ENCODE data around the gene FBXO11.

Gene FBXO11

GRCh38 chr2:47843407-47843806, 62.9 kb downstream of the FBXO11 start:
- CTCF ChIA-PET = interaction anchor here (0.7 to 0.8 kb wide), 3 partner anchors 38 to 377 kb away, joined by 3 to 4 read pairs (median 4); no protein-coding TSS in a partner anchor
- POLR2A ChIA-PET = interaction anchor here (1.6 kb wide), 1 partner anchor 60 kb away, joined by 7 read pairs; the partner anchor contains the start of gene MSH6

More at GRCh38 chr2:47843407-47843806, 62.9 kb downstream of the FBXO11 start:
- Histone ChIP-seq H3K36me3 (ENCODE audit: control insufficient read depth in 2 of 2, insufficient read depth in 1 of 2, low read length in 2 of 2) (peaks cover 4 to 9% of the 10 kb centered on the region in 2 experiments), H3K9me3 (ENCODE audit: control insufficient read depth, insufficient read depth, low read depth, low read length) (no peaks in the 10 kb centered on the region), H3K4me3 (ENCODE audit: low read depth, low read length) (no peak overlapping the region), H3K4me1 (ENCODE audit: control insufficient read depth, insufficient read depth, low read length) (0 out of 2 replicates have a peak, but pooled peaks cover 9% of the 10 kb centered on the region), H3K27ac (ENCODE audit: extremely low read depth, low read depth, low read length) (no peak overlapping the region)
- TF ChIP-seq ZNF549 (tag by site-specific recombination; IDR thresholded peaks at IDR 0.05) (no peak), ZBTB44 (tag by site-specific recombination; IDR thresholded peaks at IDR 0.05) (no peak), ZNF221 (tag by site-specific recombination; IDR thresholded peaks at IDR 0.05; ENCODE audit: borderline replicate concordance) (no peak), ZNF23 (tag by site-specific recombination; IDR thresholded peaks at IDR 0.05; ENCODE audit: borderline replicate concordance) (no peak), ZEB2 (tag by site-specific recombination; IDR thresholded peaks at IDR 0.05) (no peak), ZBTB10 (tag by site-specific recombination; IDR thresholded peaks at IDR 0.05) (no peak), ZNF518A (tag by site-specific recombination; conservative IDR thresholded peaks at IDR 0.05; ENCODE audit: low read depth) (no peak), SCRT2 (tag by site-specific recombination; IDR thresholded peaks at IDR 0.05) (no peak), ZNF561 (tag by site-specific recombination; IDR thresholded peaks at IDR 0.05; ENCODE audit: borderline replicate concordance) (no peak), ZNF335 (tag by site-specific recombination; conservative IDR thresholded peaks at IDR 0.05) (no peak), PRDM6 (tag by site-specific recombination; IDR thresholded peaks at IDR 0.05) (no peak), ZFP69B (tag by site-specific recombination; IDR thresholded peaks at IDR 0.05) (no peak), ZNF302 (tag by site-specific recombination; IDR thresholded peaks at IDR 0.05; ENCODE audit: low read depth) (no peak), ZFP41 (tag by site-specific recombination; IDR thresholded peaks at IDR 0.05; ENCODE audit: borderline replicate concordance) (no peak), ZFP3 (tag by site-specific recombination; IDR thresholded peaks at IDR 0.05; ENCODE audit: low read depth) (no peak), GLI2 (tag by site-specific recombination; IDR thresholded peaks at IDR 0.05; ENCODE audit: borderline replicate concordance, low read depth) (no peak), FEZF1 (tag by site-specific recombination; IDR thresholded peaks at IDR 0.05) (no peak), ZNF664 (tag by site-specific recombination; IDR thresholded peaks at IDR 0.05) (no peak), BCL11B (tag by site-specific recombination; IDR thresholded peaks at IDR 0.05; ENCODE audit: low read depth) (no peak), SP2 (tag by site-specific recombination; IDR thresholded peaks at IDR 0.05) (no peak)
